Measurements from ENCODE around the gene ZNF438.

Gene ZNF438

GRCh38 chr10:30840395-30841050 lies 191.1 kb downstream of the ZNF438 start:
- DNase-seq: no peak

GRCh38 chr10:30839652-30840051 lies 192.0 kb downstream of the ZNF438 start:
- no peak for DNase-seq

- DNase-seq: no peak
Measured at GRCh38 chr10:30836406-30836805, 195.3 kb downstream of the ZNF438 start.

GRCh38 chr10:30835146-30835545 lies 196.5 kb downstream of the ZNF438 start:
- DNase-seq: no peak

- no peak for DNase-seq
Measured at GRCh38 chr10:30834651-30835050, 197.0 kb downstream of the ZNF438 start.

- DNase-seq: no peak
Measured at GRCh38 chr10:30834153-30834552, 197.5 kb downstream of the ZNF438 start.

GRCh38 chr10:30833628-30833970 lies 198.1 kb downstream of the ZNF438 start:
- no peak for DNase-seq

GRCh38 chr10:30832749-30833627 lies 198.7 kb downstream of the ZNF438 start:
- no peak for DNase-seq

- DNase-seq: no peak
Measured at GRCh38 chr10:30832001-30832748, 199.5 kb downstream of the ZNF438 start.

- DNase-seq: no peak
Measured at GRCh38 chr10:30831426-30831825, 200.2 kb downstream of the ZNF438 start.

- DNase-seq: no peak
Measured at GRCh38 chr10:30830315-30831230, 201.1 kb downstream of the ZNF438 start.

GRCh38 chr10:30829901-30830300 lies 201.8 kb downstream of the ZNF438 start:
- no peak for DNase-seq

- no peak for DNase-seq
Measured at GRCh38 chr10:30828680-30829079, 203.0 kb downstream of the ZNF438 start.

- DNase-seq: no peak
Measured at GRCh38 chr10:30828164-30828563, 203.5 kb downstream of the ZNF438 start.

- no peak for DNase-seq
Measured at GRCh38 chr10:30827531-30828120, 204.0 kb downstream of the ZNF438 start.

- DNase-seq: no peak
Measured at GRCh38 chr10:30826679-30827078, 205.0 kb downstream of the ZNF438 start.

GRCh38 chr10:30825495-30825894 lies 206.2 kb downstream of the ZNF438 start:
- DNase-seq: no peak

- no peak for DNase-seq
Measured at GRCh38 chr10:30825022-30825421, 206.6 kb downstream of the ZNF438 start.

GRCh38 chr10:30823651-30824050 lies 208.0 kb downstream of the ZNF438 start:
- DNase-seq: no peak

GRCh38 chr10:30822693-30823465 lies 208.8 kb downstream of the ZNF438 start:
- no peak for DNase-seq

GRCh38 chr10:30821994-30822692 lies 209.5 kb downstream of the ZNF438 start:
- DNase-seq: no peak

Measured in DMS79 (cell line).